Natural killer cell (primary cell): ENCODE measurements around the gene ZFP28. TPM values are rescaled to one million over a fixed set of nuclear protein-coding genes. Genes with fewer than 3 reads are reported as not detected.

ENCODE experiments used
- ATAC-seq, 3 donors: fragments of 150-1000 bp in 2 of 3; fragments of 200-7000 bp in 1 of 3; cut with Tn5 transposase; 1 replicate in 1 of 3; 2 replicates in 2 of 3; pipeline ENCODE4 v1.10.0; 2021; ENCODE audit warnings: mild to moderate bottlenecking in 2 of 3, moderate library complexity in 2 of 3
- DNase-seq, 2 donors: peaks; one replicate each; pipeline versions ENCODE4 v3.0.0 to v3.0.0-alpha.2; 2013 to 2021; ENCODE audit warnings: mixed read lengths in 1 of 2
- H3K27ac ChIP-seq: one replicate; pipeline ENCODE4 v1.5.1; 2013; ENCODE audit warnings: mild to moderate bottlenecking, low read length
- H3K27me3 ChIP-seq: one replicate; pipeline ENCODE4 v1.6.1; 2013; ENCODE audit warnings: low read length; ENCODE audit not compliant: control insufficient read depth, insufficient read depth
- H3K36me3 ChIP-seq: one replicate; pipeline ENCODE4 v1.6.1; 2013; ENCODE audit warnings: low read length; ENCODE audit not compliant: control insufficient read depth, insufficient read depth
- H3K4me1 ChIP-seq: one replicate; pipeline ENCODE4 v1.6.1; 2013; ENCODE audit warnings: low read length; ENCODE audit not compliant: control insufficient read depth, insufficient read depth
- H3K4me3 ChIP-seq: one replicate; pipeline ENCODE4 v1.5.1; 2013; ENCODE audit warnings: low read length
- H3K9me3 ChIP-seq: one replicate; pipeline ENCODE4 v1.6.1; 2013; ENCODE audit warnings: low read length; ENCODE audit not compliant: control insufficient read depth, insufficient read depth
- H3K27ac Mint-ChIP-seq, 2 donors: one replicate each; pipeline ENCODE4 v1.8.0; 2022; ENCODE audit warnings: mild to moderate bottlenecking in 2 of 2, mixed read lengths in 2 of 2, moderate library complexity in 1 of 2
- H3K27me3 Mint-ChIP-seq, 2 donors: one replicate each; pipeline ENCODE4 v1.8.0; 2022; ENCODE audit warnings: low read depth in 2 of 2, mixed read lengths in 2 of 2
- H3K36me3 Mint-ChIP-seq: one replicate; pipeline ENCODE4 v1.8.0; 2022; ENCODE audit warnings: mixed read lengths
- H3K4me1 Mint-ChIP-seq, 2 donors: one replicate each; pipeline ENCODE4 v1.8.0; 2022; ENCODE audit warnings: mixed read lengths in 2 of 2
- H3K4me3 Mint-ChIP-seq: one replicate; pipeline ENCODE4 v1.8.0; 2022; ENCODE audit warnings: mild to moderate bottlenecking, moderate library complexity, mixed read lengths
- H3K9me3 Mint-ChIP-seq, 2 donors: one replicate each; pipeline ENCODE4 v1.8.0; 2022; ENCODE audit warnings: mixed read lengths in 2 of 2
- CTCF ChIP-seq: fragments of 200-600 bp; IDR thresholded peaks from one replicate; pipeline ENCODE4 v1.8.0; 2022; ENCODE audit warnings: antibody characterized with exemption
- WGBS: methylation state at CpG from one replicate; pipeline ENCODE4 v1.1.7; 2013; ENCODE audit warnings: missing lambda C conversion rate; ENCODE audit not compliant: insufficient coverage; 5-methylcytosine and 5-hydroxymethylcytosine counted together
- intact Hi-C: fragments of 100-400 bp; cut with micrococcal nuclease; formaldehyde crosslinking; loops from one replicate; pipeline ENCODE4 v1.14.2; 2022
- total RNA-seq, 4 donors: library from RNA; stranded (reverse); fragments of 120-200 nt in 1 of 4; gene quantifications; one replicate each; pipeline versions ENCODE4 v1.2.3 to v1.2.4, GENCODE V29; 2013 to 2022

ZFP28 gene
- total RNA-seq, 3 donors from 2014 or later (not counting 1 experiment from before 2014, with no cell fraction given) = 2.5 to 5.0 (median 4.2) TPM

- Histone ChIP-seq H3K4me1 (peaks cover 13% of the 10 kb centered on the region), H3K9me3 (peaks cover 52% of the 10 kb centered on the region), H3K4me3 (peak within 1 kb of the TSS; percentile 95), H3K27me3 (no peaks in the 10 kb centered on the region), H3K36me3 (peaks cover 7% of the 10 kb centered on the region), H3K27ac (peak within 1 kb of the TSS; percentile 82)
- DNase-seq (peak; percentile 85 to 90), ATAC-seq (peak; percentile 96 to 97 (median 96))
- H3K9me3 Mint-ChIP-seq = peaks cover 10 to 25% of the 10 kb centered on the region in 2 donors
- H3K36me3 Mint-ChIP-seq = peaks cover 55% of the 10 kb centered on the region
- peak within 1 kb of the TSS; percentile 92 for H3K4me3 Mint-ChIP-seq
- WGBS = 10% methylated on average over 66 of the region's 66 CpGs
- TF ChIP-seq CTCF = no peak
- no peaks in the 10 kb centered on the region for H3K27me3 Mint-ChIP-seq
- H3K4me1 Mint-ChIP-seq = peaks cover 13% of the 10 kb centered on the region in 2 donors
- H3K27ac Mint-ChIP-seq = peak within 1 kb of the TSS; percentile 83 to 92
- intact Hi-C loops = loop anchor here (1.0 kb wide), 2 partner anchors 28 to 29 kb away; partner anchors contain the start of genes ZFP28 and ZNF71
Observed at GRCh38 chr19:56567274-56568120, 28.7 kb downstream of the ZFP28 start, which contains the start of gene ZNF470. ZNF470 (plus strand) TSS chr19:56567468; CDS start chr19:56570312, 2,844 bp downstream.

GRCh38 chr19:56572589-56572988 is 33.8 kb downstream of the ZFP28 start:
- Mint-ChIP-seq H3K27me3 (no peaks in the 10 kb centered on the region), H3K4me3 (no peak overlapping the region), H3K4me1 (peaks cover 6% of the 10 kb centered on the region in 2 donors), H3K36me3 (peaks cover 75% of the 10 kb centered on the region), H3K9me3 (peaks cover 5 to 32% of the 10 kb centered on the region in 2 donors), H3K27ac (no peak overlapping the region)
- no peaks in the 10 kb centered on the region for H3K27me3 ChIP-seq
- H3K27ac ChIP-seq = no peak overlapping the region
- DNase-seq = no peak
- H3K36me3 ChIP-seq = peaks cover 28% of the 10 kb centered on the region
- peaks cover 8% of the 10 kb centered on the region for H3K4me1 ChIP-seq
- ATAC-seq = no peak
- H3K9me3 ChIP-seq = peaks cover 53% of the 10 kb centered on the region
- H3K4me3 ChIP-seq = no peak overlapping the region
- TF ChIP-seq CTCF = no peak
- intact Hi-C loops = no loop called here
- WGBS = 90% methylated on average over 2 of the region's 2 CpGs

- H3K27ac ChIP-seq = no peak overlapping the region
- H3K9me3 ChIP-seq = peaks cover 56% of the 10 kb centered on the region
- H3K27me3 ChIP-seq = no peaks in the 10 kb centered on the region
- H3K4me3 ChIP-seq = no peak overlapping the region
- Mint-ChIP-seq H3K4me3 (no peak overlapping the region), H3K36me3 (peaks cover 82% of the 10 kb centered on the region), H3K9me3 (peaks cover 9 to 35% of the 10 kb centered on the region in 2 donors), H3K4me1 (no peaks in the 10 kb centered on the region), H3K27me3 (no peaks in the 10 kb centered on the region), H3K27ac (no peak overlapping the region)
- DNase-seq = no peak
- 95% methylated on average over 3 of the region's 3 CpGs for WGBS
- no peak for ATAC-seq
- intact Hi-C loops = no loop called here
- H3K4me1 ChIP-seq = no peaks in the 10 kb centered on the region
- no peak for TF ChIP-seq CTCF
- H3K36me3 ChIP-seq = peaks cover 28% of the 10 kb centered on the region
Observed at GRCh38 chr19:56573914-56574313, 35.2 kb downstream of the ZFP28 start.
